Measurements from ENCODE around the gene LCT.
"Not testable (repeated sequence)": the region's sequence is repeated elsewhere in the genome, so short reads cannot be mapped to it uniquely, and the experiment has no call there.

The LCT gene

GRCh38 chr2:135836596-135837270, at the start of gene LCT:
Gene LCT (minus strand): TSS chr2:135837184. CDS start chr2:135837169, 15 bp downstream.
- no peak for DNase-seq (ENCODE audit: low read depth in 2 of 2)

GRCh38 chr2:135885709-135886108, 48.7 kb upstream of the LCT start:
- DNase-seq (ENCODE audit: low read depth in 2 of 2) = no peak

GRCh38 chr2:135882415-135882814, 45.4 kb upstream of the LCT start:
- DNase-seq (ENCODE audit: low read depth in 2 of 2) = no peak

GRCh38 chr2:135876770-135877169, 39.8 kb upstream of the LCT start:
- DNase-seq (ENCODE audit: low read depth in 2 of 2) = not testable (repeated sequence)

GRCh38 chr2:135876066-135876711, 39.2 kb upstream of the LCT start, which contains the start of gene MCM6:
Gene MCM6 (minus strand): TSS chr2:135876443. CDS start chr2:135876365, 78 bp downstream.
- DNase-seq (ENCODE audit: low read depth in 2 of 2) = peak; percentile 93 to 97

GRCh38 chr2:135875491-135876065, 38.6 kb upstream of the LCT start:
- DNase-seq (ENCODE audit: low read depth in 2 of 2) = peak; percentile 51 to 58

- no peak for DNase-seq (ENCODE audit: low read depth in 2 of 2)
These were observed 37.9 kb upstream of the LCT start for GRCh38 chr2:135874777-135875365.

- DNase-seq (ENCODE audit: low read depth in 2 of 2) = no peak
These were observed 33.6 kb upstream of the LCT start for GRCh38 chr2:135870571-135870970.

- no peak for DNase-seq (ENCODE audit: low read depth in 2 of 2)
These were observed 26.2 kb upstream of the LCT start for GRCh38 chr2:135863233-135863632.

GRCh38 chr2:135862718-135863117, 25.7 kb upstream of the LCT start:
- no peak for DNase-seq (ENCODE audit: low read depth in 2 of 2)

- no peak for DNase-seq (ENCODE audit: low read depth in 2 of 2)
These were observed 16.4 kb upstream of the LCT start for GRCh38 chr2:135853401-135853800.

- DNase-seq (ENCODE audit: low read depth in 2 of 2) = no peak
These were observed 14.9 kb upstream of the LCT start for GRCh38 chr2:135851858-135852257.

GRCh38 chr2:135850892-135851668, 14.1 kb upstream of the LCT start:
- DNase-seq (ENCODE audit: low read depth in 2 of 2) = no peak

- DNase-seq (ENCODE audit: low read depth in 2 of 2) = no peak
These were observed 12.1 kb upstream of the LCT start for GRCh38 chr2:135849087-135849486.

GRCh38 chr2:135845997-135846396, 9.0 kb upstream of the LCT start:
- no peak for DNase-seq (ENCODE audit: low read depth in 2 of 2)

- DNase-seq (ENCODE audit: low read depth in 2 of 2) = no peak
These were observed 8.3 kb upstream of the LCT start for GRCh38 chr2:135845257-135845656.

- no peak for DNase-seq (ENCODE audit: low read depth in 2 of 2)
These were observed 7.4 kb upstream of the LCT start for GRCh38 chr2:135844301-135844895.

- DNase-seq (ENCODE audit: low read depth in 2 of 2) = no peak
These were observed 6.7 kb upstream of the LCT start for GRCh38 chr2:135843671-135844070.

- DNase-seq (ENCODE audit: low read depth in 2 of 2) = no peak
These were observed 3.6 kb upstream of the LCT start for GRCh38 chr2:135840601-135841000.

- no peak for DNase-seq (ENCODE audit: low read depth in 2 of 2)
These were observed 2.7 kb upstream of the LCT start for GRCh38 chr2:135839713-135840112.

- no peak for DNase-seq (ENCODE audit: low read depth in 2 of 2)
These were observed 1.5 kb upstream of the LCT start for GRCh38 chr2:135838502-135838901.

GRCh38 chr2:135832891-135833290, 4.1 kb downstream of the LCT start:
- DNase-seq (ENCODE audit: low read depth in 2 of 2) = no peak
